Breast epithelium (tissue), 4 donors: ENCODE data around the gene ESAM. TPM values are rescaled to one million over a fixed set of nuclear protein-coding genes. Genes with fewer than 3 reads are reported as not detected.

Experiments used
- DNase-seq, 2 donors: peaks; one replicate each; pipeline ENCODE4 v3.0.0-alpha.2; 2019; ENCODE audit warnings: low spot score in 2 of 2
- H3K27ac ChIP-seq, 2 donors: fragments of 200-600 bp; sonication (generic) in 1 of 2; one replicate each; pipeline ENCODE4 v1.5.1; 2016 to 2019; ENCODE audit warnings: mild to moderate bottlenecking in 1 of 2
- H3K27me3 ChIP-seq, 2 donors: fragments of 200-600 bp; sonication (generic) in 1 of 2; one replicate each; pipeline versions ENCODE4 v1.5.1 to v1.6.0; 2017 to 2019; ENCODE audit warnings: control low read depth in 1 of 2, mild to moderate bottlenecking in 1 of 2
- H3K36me3 ChIP-seq: fragments of 200-600 bp; one replicate; pipeline ENCODE4 v1.5.1; 2019
- H3K4me1 ChIP-seq, 2 donors: fragments of 200-600 bp; sonication (generic); one replicate each; pipeline ENCODE4 v1.5.1; 2016 to 2019; ENCODE audit warnings: control low read depth in 1 of 2
- H3K4me3 ChIP-seq, 3 donors: fragments of 200-600 bp; sonication (generic); 1 replicate in 2 of 3; 2 replicates in 1 of 3; pipeline ENCODE4 v1.5.1; 2016 to 2019; ENCODE audit warnings: mild to moderate bottlenecking in 3 of 3, moderate library complexity in 2 of 3
- H3K9me3 ChIP-seq, 2 donors: fragments of 200-600 bp; sonication (generic) in 1 of 2; one replicate each; pipeline ENCODE4 v1.5.1; 2016 to 2019; ENCODE audit warnings: control low read depth in 1 of 2
- POLR2A ChIP-seq: fragments of 450-650 bp; IDR thresholded peaks from one replicate; pipeline ENCODE4 v1.6.1; 2016; ENCODE audit warnings: antibody characterized with exemption, mild to moderate bottlenecking, moderate library complexity
- POLR2AphosphoS5 ChIP-seq, 3 donors: sonication (generic); formaldehyde crosslinking; IDR thresholded peaks; one replicate each; pipeline ENCODE4 v1.6.1; 2017; ENCODE audit warnings: antibody characterized with exemption in 3 of 3
- intact Hi-C: fragments of 100-400 bp; cut with DNase I; formaldehyde crosslinking; loops from one replicate; pipeline ENCODE4 v1.15.1; 2023; ENCODE audit warnings: low total_unique reads
- total RNA-seq, 3 donors: library from RNA; depleted of rRNA; stranded (reverse); fragments of >200 nt; gene quantifications; one replicate each; pipeline ENCODE4 v1.1.0, GENCODE V29; 2016
- TF ChIP-seq, protein P1 (sequence below), 3 donors: fragments of 450-650 bp; IDR thresholded peaks; one replicate each; pipeline ENCODE4 v1.5.1; 2016 to 2017; ENCODE audit warnings: antibody characterized with exemption in 3 of 3, mild to moderate bottlenecking in 3 of 3, moderate library complexity in 3 of 3

The ESAM gene
- total RNA-seq, 3 donors from 2014 or later: 11.6 to 38.7 (median 19.8) TPM

DNA sequence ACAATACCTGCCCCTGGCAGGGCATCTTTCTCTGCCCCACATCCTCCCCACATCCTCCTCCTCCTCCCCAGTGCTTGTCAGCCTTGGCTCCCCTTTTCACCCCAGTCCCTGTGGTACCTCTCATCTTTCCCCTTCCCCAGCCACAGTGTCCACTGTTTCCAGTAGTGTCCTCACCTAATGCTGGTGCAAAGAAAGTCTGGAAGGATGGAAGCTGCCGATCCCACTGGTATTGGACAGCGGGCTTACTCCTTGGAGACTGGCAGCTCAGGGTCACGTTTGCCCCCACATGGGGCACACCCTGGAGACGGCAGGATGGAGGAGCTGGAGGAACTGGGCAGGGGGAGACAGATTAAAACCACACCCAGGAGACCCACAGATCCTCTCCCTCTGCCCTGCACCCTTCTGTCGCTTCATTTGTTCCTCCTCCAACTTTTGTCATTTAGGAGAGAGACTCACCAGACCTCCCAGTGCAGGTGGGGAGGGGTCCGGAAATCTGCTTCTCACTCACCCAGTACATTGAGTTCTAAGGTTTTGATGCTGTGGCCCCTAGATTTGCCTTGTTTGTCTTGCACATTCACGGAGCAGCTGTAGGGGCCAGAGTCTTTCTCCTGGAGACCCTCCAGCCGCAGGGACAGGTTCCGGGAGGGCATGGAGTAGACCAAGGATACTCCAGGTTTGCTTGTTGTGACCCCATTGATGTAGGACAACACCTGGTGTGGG is 5.9 kb downstream of the ESAM start:
- TF ChIP-seq POLR2AphosphoS5 (IDR thresholded peaks at IDR 0.05): no peak
- TF ChIP-seq, protein P1, sequence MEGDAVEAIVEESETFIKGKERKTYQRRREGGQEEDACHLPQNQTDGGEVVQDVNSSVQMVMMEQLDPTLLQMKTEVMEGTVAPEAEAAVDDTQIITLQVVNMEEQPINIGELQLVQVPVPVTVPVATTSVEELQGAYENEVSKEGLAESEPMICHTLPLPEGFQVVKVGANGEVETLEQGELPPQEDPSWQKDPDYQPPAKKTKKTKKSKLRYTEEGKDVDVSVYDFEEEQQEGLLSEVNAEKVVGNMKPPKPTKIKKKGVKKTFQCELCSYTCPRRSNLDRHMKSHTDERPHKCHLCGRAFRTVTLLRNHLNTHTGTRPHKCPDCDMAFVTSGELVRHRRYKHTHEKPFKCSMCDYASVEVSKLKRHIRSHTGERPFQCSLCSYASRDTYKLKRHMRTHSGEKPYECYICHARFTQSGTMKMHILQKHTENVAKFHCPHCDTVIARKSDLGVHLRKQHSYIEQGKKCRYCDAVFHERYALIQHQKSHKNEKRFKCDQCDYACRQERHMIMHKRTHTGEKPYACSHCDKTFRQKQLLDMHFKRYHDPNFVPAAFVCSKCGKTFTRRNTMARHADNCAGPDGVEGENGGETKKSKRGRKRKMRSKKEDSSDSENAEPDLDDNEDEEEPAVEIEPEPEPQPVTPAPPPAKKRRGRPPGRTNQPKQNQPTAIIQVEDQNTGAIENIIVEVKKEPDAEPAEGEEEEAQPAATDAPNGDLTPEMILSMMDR (IDR thresholded peaks at IDR 0.05): no peak
- no peak for TF ChIP-seq POLR2A
- intact Hi-C loops: no loop called here
- no peak overlapping the region for H3K4me3 ChIP-seq
- H3K9me3 ChIP-seq: no peaks in the 10 kb centered on the region
- H3K27me3 ChIP-seq: peaks cover 0 to 63% of the 10 kb centered on the region in 2 donors
- H3K36me3 ChIP-seq: no peaks in the 10 kb centered on the region
- peaks cover 0 to 8% of the 10 kb centered on the region in 2 donors for H3K4me1 ChIP-seq
- DNase-seq: no peak
- H3K27ac ChIP-seq: no peak overlapping the region

DNA sequence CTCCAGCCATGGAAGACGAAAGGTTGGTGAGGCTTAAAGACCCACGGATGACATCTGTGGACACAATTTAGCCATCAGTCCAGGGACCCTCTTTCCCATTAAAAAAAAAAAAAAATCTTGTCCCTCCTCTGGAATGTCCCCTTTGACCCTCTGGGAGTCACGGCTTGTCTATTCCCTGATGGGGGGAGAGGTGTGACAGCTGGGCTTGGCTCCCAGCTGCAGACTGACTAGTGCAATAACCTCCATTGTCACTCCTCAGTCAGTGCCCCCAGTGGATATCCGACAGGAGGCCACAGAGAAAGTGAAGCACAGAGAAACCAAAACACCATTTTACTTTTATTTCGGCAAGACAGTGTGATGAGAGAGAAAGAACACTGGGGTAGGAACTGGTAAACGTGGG is 7.4 kb downstream of the ESAM start:
- H3K4me1 ChIP-seq: peaks cover 0 to 8% of the 10 kb centered on the region in 2 donors
- no peak overlapping the region for H3K27ac ChIP-seq
- H3K27me3 ChIP-seq: peaks cover 0 to 49% of the 10 kb centered on the region in 2 donors
- intact Hi-C loops: no loop called here
- H3K36me3 ChIP-seq: no peaks in the 10 kb centered on the region
- no peak overlapping the region for H3K4me3 ChIP-seq
- TF ChIP-seq, protein P1 (IDR thresholded peaks at IDR 0.05): no peak
- TF ChIP-seq POLR2A (no peak), POLR2AphosphoS5 (IDR thresholded peaks at IDR 0.05) (no peak)
- H3K9me3 ChIP-seq: no peaks in the 10 kb centered on the region
- no peak for DNase-seq

DNA sequence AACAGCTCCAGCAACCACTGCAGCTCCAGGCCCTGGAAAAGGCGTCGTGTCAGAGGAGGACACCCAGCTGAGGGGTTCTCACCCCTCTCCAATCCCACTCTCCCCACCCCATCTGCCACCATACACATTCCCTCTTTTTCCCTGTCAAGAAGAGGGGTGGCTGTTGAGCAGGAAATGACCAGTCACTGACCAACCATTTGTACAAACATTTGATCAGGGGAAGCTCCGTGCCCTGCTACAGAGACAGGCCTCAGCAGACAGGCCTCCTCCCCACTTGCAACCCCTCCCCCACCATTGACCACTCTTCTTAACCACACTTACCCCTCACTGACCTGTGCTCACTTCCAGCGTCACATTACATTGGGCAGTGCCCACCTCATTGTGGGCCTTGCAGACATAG is 7.8 kb downstream of the ESAM start:
- no peak for DNase-seq
- intact Hi-C loops: no loop called here
- Histone ChIP-seq H3K4me1 (peaks cover 0 to 8% of the 10 kb centered on the region in 2 donors), H3K27me3 (peaks cover 0 to 45% of the 10 kb centered on the region in 2 donors), H3K4me3 (no peak overlapping the region), H3K27ac (no peak overlapping the region), H3K36me3 (no peaks in the 10 kb centered on the region), H3K9me3 (no peaks in the 10 kb centered on the region)
- no peak for TF ChIP-seq POLR2A
- no peak for TF ChIP-seq POLR2AphosphoS5 (IDR thresholded peaks at IDR 0.05)

DNA sequence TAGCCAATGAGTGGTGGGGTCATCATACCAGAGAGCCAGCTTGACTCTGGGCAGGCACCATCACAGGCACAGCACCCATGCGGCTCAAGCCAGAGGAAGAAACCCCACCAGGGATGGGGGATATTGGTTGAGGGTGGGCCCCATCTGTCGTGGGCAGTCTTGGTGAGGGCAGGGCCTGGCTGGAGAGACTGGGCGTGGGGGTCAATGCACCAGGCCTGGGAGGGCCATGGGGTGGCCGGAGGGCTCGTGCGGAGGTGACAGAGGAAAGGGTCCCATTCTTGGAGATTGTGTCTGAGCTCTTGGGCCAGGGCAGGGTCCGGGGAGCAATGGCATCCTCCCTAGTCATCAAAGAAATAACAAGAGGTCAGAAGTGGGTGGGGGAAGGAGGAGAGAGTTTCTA is 8.5 kb downstream of the ESAM start:
- Histone ChIP-seq H3K27ac (no peak overlapping the region), H3K36me3 (no peaks in the 10 kb centered on the region), H3K4me1 (peaks cover 0 to 1% of the 10 kb centered on the region in 2 donors), H3K9me3 (no peaks in the 10 kb centered on the region), H3K27me3 (peaks cover 0 to 38% of the 10 kb centered on the region in 2 donors), H3K4me3 (no peak overlapping the region)
- DNase-seq: no peak
- TF ChIP-seq POLR2A: no peak
- TF ChIP-seq, protein P1 (IDR thresholded peaks at IDR 0.05): no peak
- TF ChIP-seq POLR2AphosphoS5 (IDR thresholded peaks at IDR 0.05): no peak
- intact Hi-C loops: no loop called here

DNA sequence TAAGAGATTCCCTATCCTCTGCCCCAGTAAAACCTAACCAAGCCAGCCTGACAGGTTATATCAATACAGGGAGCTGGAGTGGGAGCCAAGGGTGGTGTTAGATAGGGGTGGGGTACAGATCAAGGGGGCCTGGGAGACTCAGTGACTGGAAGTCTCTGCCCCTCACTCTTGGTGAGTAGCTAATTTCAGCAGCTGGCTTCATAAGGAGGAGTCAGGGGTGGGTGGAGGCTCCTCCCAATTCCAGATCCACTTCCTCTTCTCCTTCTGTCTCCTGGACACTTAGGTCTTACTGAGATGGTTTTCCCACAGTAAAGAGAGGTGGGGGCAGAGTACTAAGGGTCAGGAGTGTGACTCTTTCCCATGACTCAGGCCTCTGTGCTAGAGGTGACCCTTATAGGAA is 8.9 kb downstream of the ESAM start:
- H3K4me1 ChIP-seq: no peaks in the 10 kb centered on the region
- no peak for TF ChIP-seq POLR2A
- TF ChIP-seq, protein P1 (IDR thresholded peaks at IDR 0.05): no peak
- TF ChIP-seq POLR2AphosphoS5 (IDR thresholded peaks at IDR 0.05): no peak
- no peak overlapping the region for H3K27ac ChIP-seq
- no peak for DNase-seq
- intact Hi-C loops: no loop called here
- H3K4me3 ChIP-seq: no peak overlapping the region
- H3K9me3 ChIP-seq: no peaks in the 10 kb centered on the region
- no peaks in the 10 kb centered on the region for H3K36me3 ChIP-seq
- H3K27me3 ChIP-seq: peaks cover 0 to 34% of the 10 kb centered on the region in 2 donors
